WTC11 (cell line): Measurements from ENCODE around the gene LHX2. TPM values are rescaled to one million over a fixed set of nuclear protein-coding genes. Genes with fewer than 3 reads are reported as not detected.
A peak's percentile ranks its signal among the peaks of the same experiment; 100 is the strongest.

Source experiments
- ATAC-seq: fragments of 200-7000 bp; cut with Tn5 transposase; 2 replicates; pipeline ENCODE4 v1.10.0; 2021; ENCODE audit warnings: mild to moderate bottlenecking, moderate library complexity
- CTCF ChIA-PET: fragments of 300-600 bp; sonication (Branson Sonifier 250); formaldehyde crosslinking; loops from one replicate; lab custom pipeline; 2021; ENCODE audit warnings: antibody characterized with exemption; lab: Charles Lee
- POLR2A ChIA-PET: fragments of 350-600 bp; sonication (Branson Sonifier 250); formaldehyde crosslinking; loops from one replicate; lab custom pipeline; 2021; ENCODE audit warnings: antibody characterized with exemption; lab: Charles Lee
- DNase-seq: peaks from one replicate; pipeline ENCODE4 v3.0.0; 2021; ENCODE audit warnings: low spot score
- H3K27ac Mint-ChIP-seq: 2 replicates; pipeline ENCODE4 v1.8.0; 2021; ENCODE audit warnings: mixed read lengths
- H3K27me3 Mint-ChIP-seq: 2 replicates; pipeline ENCODE4 v1.8.0; 2021; ENCODE audit warnings: low read depth, mild to moderate bottlenecking, moderate library complexity, mixed read lengths
- H3K36me3 Mint-ChIP-seq: 2 replicates; pipeline ENCODE4 v1.8.0; 2021; ENCODE audit warnings: mixed read lengths
- H3K4me1 Mint-ChIP-seq: 2 replicates; pipeline ENCODE4 v1.8.0; 2022; ENCODE audit warnings: mixed read lengths
- H3K4me3 Mint-ChIP-seq: 2 replicates; pipeline ENCODE4 v1.8.0; 2021; ENCODE audit warnings: mild to moderate bottlenecking, moderate library complexity, mixed read lengths
- H3K9me3 Mint-ChIP-seq: 2 replicates; pipeline ENCODE4 v1.8.0; 2021; ENCODE audit warnings: mixed read lengths
- ATF1 ChIP-seq: sonication (generic); formaldehyde crosslinking; IDR thresholded peaks from 2 replicates; pipeline ENCODE4 v1.8.1; 2023; ENCODE audit warnings: mild to moderate bottlenecking, moderate library complexity, missing genetic modification reagents
- EMX1 ChIP-seq: fragments of 250-450 bp; sonication (Bioruptor Pico); IDR thresholded peaks from 2 replicates; pipeline ENCODE4 v1.8.0; 2021; ENCODE audit warnings: mild to moderate bottlenecking
- ESRRA ChIP-seq: sonication (generic); formaldehyde crosslinking; IDR thresholded peaks from 2 replicates; pipeline ENCODE4 v1.8.1; 2022; ENCODE audit warnings: mild to moderate bottlenecking, missing genetic modification reagents, borderline replicate concordance
- FOXK1 ChIP-seq: sonication (generic); formaldehyde crosslinking; IDR thresholded peaks from 2 replicates; pipeline ENCODE4 v1.8.0; 2022; ENCODE audit warnings: mild to moderate bottlenecking, moderate library complexity, missing genetic modification reagents
- FOXP1 ChIP-seq: sonication (generic); formaldehyde crosslinking; IDR thresholded peaks from 2 replicates; pipeline ENCODE4 v1.8.0; 2022; ENCODE audit warnings: missing genetic modification reagents, mild to moderate bottlenecking, moderate library complexity, borderline replicate concordance
- GRHL2 ChIP-seq: fragments of 250-450 bp; sonication (Bioruptor Pico); IDR thresholded peaks from 2 replicates; pipeline ENCODE4 v1.8.0; 2022; ENCODE audit warnings: mild to moderate bottlenecking, moderate library complexity; ENCODE audit not compliant: insufficient replicate concordance, severe bottlenecking
- GTF2I ChIP-seq: fragments of 250-450 bp; sonication (Bioruptor Pico); conservative IDR thresholded peaks from 2 replicates; pipeline ENCODE4 v1.4.0; 2021; ENCODE audit warnings: mild to moderate bottlenecking
- HMGA2 ChIP-seq: fragments of 250-450 bp; sonication (Bioruptor Pico); IDR thresholded peaks from 2 replicates; pipeline ENCODE4 v1.4.0; 2021; ENCODE audit warnings: mild to moderate bottlenecking, moderate library complexity
- IRF2 ChIP-seq: sonication (generic); formaldehyde crosslinking; IDR thresholded peaks from 2 replicates; pipeline ENCODE4 v1.8.0; 2022; ENCODE audit warnings: low read depth, missing genetic modification reagents, borderline replicate concordance
- MYBL2 ChIP-seq: sonication (generic); formaldehyde crosslinking; IDR thresholded peaks from 2 replicates; pipeline ENCODE4 v1.8.1; 2023; ENCODE audit warnings: mild to moderate bottlenecking, moderate library complexity, missing genetic modification reagents
- OVOL2 ChIP-seq: fragments of 250-450 bp; sonication (Bioruptor Pico); IDR thresholded peaks from 2 replicates; pipeline ENCODE4 v1.9.0; 2021; ENCODE audit warnings: mild to moderate bottlenecking, borderline replicate concordance
- PRRX2 ChIP-seq: fragments of 250-450 bp; sonication (Bioruptor Pico); IDR thresholded peaks from 2 replicates; pipeline ENCODE4 v1.8.0; 2021; ENCODE audit warnings: mild to moderate bottlenecking
- SMAD4 ChIP-seq: sonication (generic); formaldehyde crosslinking; IDR thresholded peaks from 2 replicates; pipeline ENCODE4 v1.8.0; 2022; ENCODE audit warnings: mild to moderate bottlenecking, missing genetic modification reagents
- TP53 ChIP-seq: sonication (generic); formaldehyde crosslinking; IDR thresholded peaks from 2 replicates; pipeline ENCODE4 v1.8.1; 2023; ENCODE audit warnings: mild to moderate bottlenecking, missing genetic modification reagents
- ZNF121 ChIP-seq: sonication (generic); formaldehyde crosslinking; IDR thresholded peaks from 2 replicates; pipeline ENCODE4 v1.8.0; 2023; ENCODE audit warnings: missing genetic modification reagents
- ZNF138 ChIP-seq: sonication (generic); formaldehyde crosslinking; conservative IDR thresholded peaks from 2 replicates; pipeline ENCODE4 v1.8.1; 2022; ENCODE audit warnings: mild to moderate bottlenecking, moderate library complexity, missing genetic modification reagents
- ZNF219 ChIP-seq: sonication (generic); formaldehyde crosslinking; IDR thresholded peaks from 2 replicates; pipeline ENCODE4 v1.8.0; 2023; ENCODE audit warnings: missing genetic modification reagents, mild to moderate bottlenecking, borderline replicate concordance
- ZNF232 ChIP-seq: sonication (generic); formaldehyde crosslinking; IDR thresholded peaks from 2 replicates; pipeline ENCODE4 v1.8.0; 2022; ENCODE audit warnings: mild to moderate bottlenecking, missing genetic modification reagents
- ZNF263 ChIP-seq: sonication (generic); formaldehyde crosslinking; IDR thresholded peaks from 2 replicates; pipeline ENCODE4 v1.8.1; 2022; ENCODE audit warnings: low read depth, mild to moderate bottlenecking, moderate library complexity, missing genetic modification reagents
- ZNF317 ChIP-seq: sonication (generic); formaldehyde crosslinking; IDR thresholded peaks from 2 replicates; pipeline ENCODE4 v1.8.1; 2023; ENCODE audit warnings: low read depth, mild to moderate bottlenecking, moderate library complexity, missing genetic modification reagents, borderline replicate concordance
- ZNF396 ChIP-seq: fragments of 250-450 bp; sonication (Bioruptor Pico); IDR thresholded peaks from 2 replicates; pipeline ENCODE4 v1.8.0; 2021; ENCODE audit warnings: mild to moderate bottlenecking, moderate library complexity, borderline replicate concordance
- ZNF671 ChIP-seq: fragments of 250-450 bp; sonication (Bioruptor Pico); IDR thresholded peaks from 2 replicates; pipeline ENCODE4 v1.8.0; 2021; ENCODE audit warnings: mild to moderate bottlenecking
- total RNA-seq: library from RNA; stranded (reverse); gene quantifications from 3 replicates; pipeline ENCODE4 v1.2.3, GENCODE V29; 2021
- TF ChIP-seq, protein P1 (sequence below): sonication (generic); formaldehyde crosslinking; IDR thresholded peaks from 2 replicates; pipeline ENCODE4 v1.8.1; 2022; ENCODE audit warnings: missing genetic modification reagents, borderline replicate concordance
- TF ChIP-seq, protein P2 (sequence below): sonication (generic); formaldehyde crosslinking; IDR thresholded peaks from 2 replicates; pipeline ENCODE4 v1.8.1; 2022; ENCODE audit warnings: low read depth, mild to moderate bottlenecking, moderate library complexity, missing genetic modification reagents, borderline replicate concordance
- TF ChIP-seq, protein P3 (sequence below): sonication (generic); formaldehyde crosslinking; IDR thresholded peaks from 2 replicates; pipeline ENCODE4 v1.8.1; 2023; ENCODE audit warnings: mild to moderate bottlenecking, missing genetic modification reagents, borderline replicate concordance
- TF ChIP-seq, protein P4 (sequence below): sonication (generic); formaldehyde crosslinking; IDR thresholded peaks from 2 replicates; pipeline ENCODE4 v1.8.1; 2023; ENCODE audit warnings: mild to moderate bottlenecking, missing genetic modification reagents
- TF ChIP-seq, protein P5 (sequence below): sonication (generic); formaldehyde crosslinking; conservative IDR thresholded peaks from 2 replicates; pipeline ENCODE4 v1.8.1; 2022; ENCODE audit warnings: mild to moderate bottlenecking, missing genetic modification reagents

Gene LHX2
- total RNA-seq, 1 experiment from 2014 or later, result 0.42 TPM

DNA sequence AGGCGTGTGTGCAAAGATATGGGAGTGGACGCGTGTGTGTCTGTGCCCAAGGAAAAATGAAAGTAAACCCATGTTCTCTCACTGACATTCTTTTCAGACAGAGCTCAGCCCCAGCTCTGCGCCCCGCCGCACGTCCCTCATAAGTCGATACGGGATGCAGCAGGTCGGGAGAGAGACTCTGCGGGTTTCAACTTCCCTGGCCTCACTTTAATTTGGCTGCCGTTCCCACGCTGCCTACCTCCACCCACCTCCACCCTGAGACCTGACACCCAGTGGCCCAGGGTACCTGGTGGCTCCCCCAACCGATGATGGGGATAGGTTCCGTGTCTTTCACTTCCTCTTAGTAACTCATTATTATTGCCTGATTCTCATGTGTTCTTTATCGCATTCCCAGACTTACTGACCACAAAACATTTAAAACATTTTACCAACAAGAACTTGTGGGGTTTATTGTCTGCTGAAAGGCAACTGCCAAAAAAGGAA, 19.4 kb downstream of the LHX2 start:
- DNase-seq (no peak), ATAC-seq (no peak)
- CTCF ChIA-PET, result interaction anchor here (3.0 kb wide), 1 partner anchor 9 kb away, joined by 18 read pairs; no protein-coding TSS in a partner anchor
- no peak for TF ChIP-seq FOXK1 (CRISPR knock-in tag)
- no peak for TF ChIP-seq ZNF219 (CRISPR knock-in tag)
- TF ChIP-seq OVOL2, result no peak
- no peak for TF ChIP-seq ESRRA (CRISPR knock-in tag)
- no peak for TF ChIP-seq IRF2 (CRISPR knock-in tag)
- no peak for TF ChIP-seq ZNF232 (CRISPR knock-in tag)
- TF ChIP-seq TP53, result no peak
- TF ChIP-seq, protein P1, sequence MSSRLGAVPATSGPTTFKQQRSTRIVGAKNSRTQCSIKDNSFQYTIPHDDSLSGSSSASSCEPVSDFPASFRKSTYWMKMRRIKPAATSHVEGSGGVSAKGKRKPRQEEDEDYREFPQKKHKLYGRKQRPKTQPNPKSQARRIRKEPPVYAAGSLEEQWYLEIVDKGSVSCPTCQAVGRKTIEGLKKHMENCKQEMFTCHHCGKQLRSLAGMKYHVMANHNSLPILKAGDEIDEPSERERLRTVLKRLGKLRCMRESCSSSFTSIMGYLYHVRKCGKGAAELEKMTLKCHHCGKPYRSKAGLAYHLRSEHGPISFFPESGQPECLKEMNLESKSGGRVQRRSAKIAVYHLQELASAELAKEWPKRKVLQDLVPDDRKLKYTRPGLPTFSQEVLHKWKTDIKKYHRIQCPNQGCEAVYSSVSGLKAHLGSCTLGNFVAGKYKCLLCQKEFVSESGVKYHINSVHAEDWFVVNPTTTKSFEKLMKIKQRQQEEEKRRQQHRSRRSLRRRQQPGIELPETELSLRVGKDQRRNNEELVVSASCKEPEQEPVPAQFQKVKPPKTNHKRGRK (CRISPR knock-in tag), result no peak
- no peak for TF ChIP-seq HMGA2 (CRISPR knock-in tag)
- TF ChIP-seq GTF2I (CRISPR knock-in tag), result no peak
- no peak for TF ChIP-seq SMAD4 (CRISPR knock-in tag)
- no peak for TF ChIP-seq PRRX2
- TF ChIP-seq ZNF317 (CRISPR knock-in tag), result no peak
- no peak for TF ChIP-seq ZNF121 (CRISPR knock-in tag)
- TF ChIP-seq EMX1 (CRISPR knock-in tag), result no peak
- TF ChIP-seq, protein P2, sequence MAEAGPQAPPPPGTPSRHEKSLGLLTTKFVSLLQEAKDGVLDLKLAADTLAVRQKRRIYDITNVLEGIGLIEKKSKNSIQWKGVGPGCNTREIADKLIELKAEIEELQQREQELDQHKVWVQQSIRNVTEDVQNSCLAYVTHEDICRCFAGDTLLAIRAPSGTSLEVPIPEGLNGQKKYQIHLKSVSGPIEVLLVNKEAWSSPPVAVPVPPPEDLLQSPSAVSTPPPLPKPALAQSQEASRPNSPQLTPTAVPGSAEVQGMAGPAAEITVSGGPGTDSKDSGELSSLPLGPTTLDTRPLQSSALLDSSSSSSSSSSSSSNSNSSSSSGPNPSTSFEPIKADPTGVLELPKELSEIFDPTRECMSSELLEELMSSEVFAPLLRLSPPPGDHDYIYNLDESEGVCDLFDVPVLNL, result no peak
- no peak for TF ChIP-seq ZNF396 (CRISPR knock-in tag)
- TF ChIP-seq, protein P3, sequence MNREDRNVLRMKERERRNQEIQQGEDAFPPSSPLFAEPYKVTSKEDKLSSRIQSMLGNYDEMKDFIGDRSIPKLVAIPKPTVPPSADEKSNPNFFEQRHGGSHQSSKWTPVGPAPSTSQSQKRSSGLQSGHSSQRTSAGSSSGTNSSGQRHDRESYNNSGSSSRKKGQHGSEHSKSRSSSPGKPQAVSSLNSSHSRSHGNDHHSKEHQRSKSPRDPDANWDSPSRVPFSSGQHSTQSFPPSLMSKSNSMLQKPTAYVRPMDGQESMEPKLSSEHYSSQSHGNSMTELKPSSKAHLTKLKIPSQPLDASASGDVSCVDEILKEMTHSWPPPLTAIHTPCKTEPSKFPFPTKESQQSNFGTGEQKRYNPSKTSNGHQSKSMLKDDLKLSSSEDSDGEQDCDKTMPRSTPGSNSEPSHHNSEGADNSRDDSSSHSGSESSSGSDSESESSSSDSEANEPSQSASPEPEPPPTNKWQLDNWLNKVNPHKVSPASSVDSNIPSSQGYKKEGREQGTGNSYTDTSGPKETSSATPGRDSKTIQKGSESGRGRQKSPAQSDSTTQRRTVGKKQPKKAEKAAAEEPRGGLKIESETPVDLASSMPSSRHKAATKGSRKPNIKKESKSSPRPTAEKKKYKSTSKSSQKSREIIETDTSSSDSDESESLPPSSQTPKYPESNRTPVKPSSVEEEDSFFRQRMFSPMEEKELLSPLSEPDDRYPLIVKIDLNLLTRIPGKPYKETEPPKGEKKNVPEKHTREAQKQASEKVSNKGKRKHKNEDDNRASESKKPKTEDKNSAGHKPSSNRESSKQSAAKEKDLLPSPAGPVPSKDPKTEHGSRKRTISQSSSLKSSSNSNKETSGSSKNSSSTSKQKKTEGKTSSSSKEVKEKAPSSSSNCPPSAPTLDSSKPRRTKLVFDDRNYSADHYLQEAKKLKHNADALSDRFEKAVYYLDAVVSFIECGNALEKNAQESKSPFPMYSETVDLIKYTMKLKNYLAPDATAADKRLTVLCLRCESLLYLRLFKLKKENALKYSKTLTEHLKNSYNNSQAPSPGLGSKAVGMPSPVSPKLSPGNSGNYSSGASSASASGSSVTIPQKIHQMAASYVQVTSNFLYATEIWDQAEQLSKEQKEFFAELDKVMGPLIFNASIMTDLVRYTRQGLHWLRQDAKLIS, result no peak
- Mint-ChIP-seq H3K27ac (no peak overlapping the region), H3K9me3 (no peaks in the 10 kb centered on the region), H3K36me3 (no peaks in the 10 kb centered on the region), H3K27me3 (peaks cover 72% of the 10 kb centered on the region), H3K4me3 (no peak overlapping the region), H3K4me1 (peaks cover 9% of the 10 kb centered on the region)
- POLR2A ChIA-PET, result no interaction called here

DNA sequence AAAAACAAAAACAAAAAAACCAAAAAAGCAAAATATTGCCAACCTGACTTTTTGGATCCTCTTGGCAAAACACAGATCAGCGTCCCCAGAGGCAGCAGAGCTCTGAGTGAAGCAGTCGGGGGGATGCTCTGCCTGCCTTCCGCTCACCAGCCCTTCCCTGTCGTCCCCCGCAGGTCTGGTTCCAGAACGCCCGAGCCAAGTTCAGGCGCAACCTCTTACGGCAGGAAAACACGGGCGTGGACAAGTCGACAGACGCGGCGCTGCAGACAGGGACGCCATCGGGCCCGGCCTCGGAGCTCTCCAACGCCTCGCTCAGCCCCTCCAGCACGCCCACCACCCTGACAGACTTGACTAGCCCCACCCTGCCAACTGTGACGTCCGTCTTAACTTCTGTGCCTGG, 20.7 kb downstream of the LHX2 start:
- Mint-ChIP-seq H3K27ac (no peak overlapping the region), H3K4me3 (peak overlapping the region; percentile 49)
- TF ChIP-seq, protein P4, sequence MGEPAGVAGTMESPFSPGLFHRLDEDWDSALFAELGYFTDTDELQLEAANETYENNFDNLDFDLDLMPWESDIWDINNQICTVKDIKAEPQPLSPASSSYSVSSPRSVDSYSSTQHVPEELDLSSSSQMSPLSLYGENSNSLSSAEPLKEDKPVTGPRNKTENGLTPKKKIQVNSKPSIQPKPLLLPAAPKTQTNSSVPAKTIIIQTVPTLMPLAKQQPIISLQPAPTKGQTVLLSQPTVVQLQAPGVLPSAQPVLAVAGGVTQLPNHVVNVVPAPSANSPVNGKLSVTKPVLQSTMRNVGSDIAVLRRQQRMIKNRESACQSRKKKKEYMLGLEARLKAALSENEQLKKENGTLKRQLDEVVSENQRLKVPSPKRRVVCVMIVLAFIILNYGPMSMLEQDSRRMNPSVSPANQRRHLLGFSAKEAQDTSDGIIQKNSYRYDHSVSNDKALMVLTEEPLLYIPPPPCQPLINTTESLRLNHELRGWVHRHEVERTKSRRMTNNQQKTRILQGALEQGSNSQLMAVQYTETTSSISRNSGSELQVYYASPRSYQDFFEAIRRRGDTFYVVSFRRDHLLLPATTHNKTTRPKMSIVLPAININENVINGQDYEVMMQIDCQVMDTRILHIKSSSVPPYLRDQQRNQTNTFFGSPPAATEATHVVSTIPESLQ, result no peak
- TF ChIP-seq FOXP1 (CRISPR knock-in tag) (no peak), GRHL2 (CRISPR knock-in tag) (no peak), ZNF138 (CRISPR knock-in tag) (no peak), ZNF219 (CRISPR knock-in tag) (no peak), ZNF396 (CRISPR knock-in tag) (no peak), MYBL2 (CRISPR knock-in tag) (no peak), ATF1 (CRISPR knock-in tag) (no peak), ZNF671 (CRISPR knock-in tag) (no peak), ZNF263 (CRISPR knock-in tag) (no peak)
- TF ChIP-seq, protein P1 (CRISPR knock-in tag), result no peak
- TF ChIP-seq, protein P5, sequence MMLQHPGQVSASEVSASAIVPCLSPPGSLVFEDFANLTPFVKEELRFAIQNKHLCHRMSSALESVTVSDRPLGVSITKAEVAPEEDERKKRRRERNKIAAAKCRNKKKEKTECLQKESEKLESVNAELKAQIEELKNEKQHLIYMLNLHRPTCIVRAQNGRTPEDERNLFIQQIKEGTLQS, result no peak

More for the DNA sequence above, 20.7 kb downstream of the LHX2 start:
- CTCF ChIA-PET, result interaction anchor here (0.8 to 1.4 kb wide), 7 partner anchors 8 to 177 kb away, joined by 3 to 32 read pairs (median 3); no protein-coding TSS in a partner anchor
- peak; percentile 59 for DNase-seq
- peak; percentile 85 for ATAC-seq
- H3K27me3 Mint-ChIP-seq, result peaks cover 65% of the 10 kb centered on the region
- POLR2A ChIA-PET, result no interaction called here
- peaks cover 9% of the 10 kb centered on the region for H3K4me1 Mint-ChIP-seq
- no peaks in the 10 kb centered on the region for H3K9me3 Mint-ChIP-seq
- H3K36me3 Mint-ChIP-seq, result no peaks in the 10 kb centered on the region
